Neural crest cell (in vitro differentiated cells): ENCODE data around the gene PDGFB. TPM values are rescaled to one million over a fixed set of nuclear protein-coding genes. Genes with fewer than 3 reads are reported as not detected.

Source experiments
- DNase-seq: peaks from one replicate; pipeline ENCODE4 v3.0.0; 2021; ENCODE audit warnings: low read depth, mixed read lengths, low spot score
- H3K27ac Mint-ChIP-seq: one replicate; pipeline ENCODE4 v1.8.0; 2021; ENCODE audit warnings: mild to moderate bottlenecking, mixed read lengths; ENCODE audit not compliant: unreplicated experiment
- H3K27me3 Mint-ChIP-seq: 2 replicates; pipeline ENCODE4 v1.8.0; 2021; ENCODE audit warnings: low read depth, mild to moderate bottlenecking, mixed read lengths
- H3K36me3 Mint-ChIP-seq: 2 replicates; pipeline ENCODE4 v1.8.0; 2021; ENCODE audit warnings: low read depth, mild to moderate bottlenecking, mixed read lengths
- H3K4me1 Mint-ChIP-seq: 2 replicates; pipeline ENCODE4 v1.8.0; 2021; ENCODE audit warnings: mixed read lengths
- H3K4me3 Mint-ChIP-seq: one replicate; pipeline ENCODE4 v1.8.0; 2021; ENCODE audit warnings: mild to moderate bottlenecking, mixed read lengths
- H3K9me3 Mint-ChIP-seq: 2 replicates; pipeline ENCODE4 v1.8.0; 2021; ENCODE audit warnings: mixed read lengths
- total RNA-seq: library from RNA; stranded (reverse); gene quantifications from 2 replicates; pipeline ENCODE4 v1.2.1, GENCODE V29; 2021
- TF ChIP-seq, protein P1 (sequence below): fragments of 200-600 bp; sonication (generic); conservative IDR thresholded peaks from 2 replicates; pipeline ENCODE4 v1.5.0; 2021; ENCODE audit warnings: antibody characterized with exemption, mild to moderate bottlenecking

The PDGFB gene
- total RNA-seq, 1 donor from 2014 or later, result 0.16 TPM

DNA sequence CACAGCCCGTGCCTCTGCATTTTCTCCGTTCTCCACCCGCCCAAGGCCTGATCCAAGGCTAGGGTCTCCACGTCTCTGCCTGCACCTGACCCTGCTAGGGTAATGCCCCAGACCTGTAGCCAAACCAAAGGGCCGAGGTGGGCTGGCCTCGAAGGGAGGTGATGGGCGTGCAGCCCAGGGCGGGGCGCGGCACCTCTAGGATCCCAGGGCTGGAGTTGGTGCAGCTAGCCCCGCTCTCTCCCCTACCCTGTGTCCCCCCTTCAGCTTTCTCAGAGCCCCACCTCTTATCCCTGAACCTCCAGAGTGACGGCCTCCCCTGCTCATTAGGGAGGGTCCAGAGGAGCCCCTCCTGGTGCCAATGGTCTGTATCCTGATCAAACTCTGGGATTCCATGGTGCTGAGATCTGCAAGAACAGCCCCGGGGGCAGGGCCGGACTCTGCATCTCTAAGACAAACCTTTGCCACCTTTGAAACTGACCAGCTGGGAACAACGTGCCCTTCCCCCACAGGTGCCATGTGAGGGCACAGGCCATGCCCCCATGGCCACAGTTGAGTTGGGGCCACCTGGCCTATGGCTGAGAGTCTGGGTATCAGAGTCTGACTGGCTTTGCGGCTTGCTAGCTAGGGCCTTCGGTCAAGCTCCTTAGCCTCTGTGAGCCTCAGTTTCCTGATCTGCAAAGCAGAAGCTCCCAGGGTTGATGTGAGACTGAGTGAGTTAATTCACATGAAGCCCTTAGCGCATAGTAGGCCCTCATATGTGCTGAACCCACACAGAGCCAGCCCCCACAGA lies 69.2 kb downstream of the PDGFB start:
- peaks cover 54% of the 10 kb centered on the region for H3K4me1 Mint-ChIP-seq

DNA sequence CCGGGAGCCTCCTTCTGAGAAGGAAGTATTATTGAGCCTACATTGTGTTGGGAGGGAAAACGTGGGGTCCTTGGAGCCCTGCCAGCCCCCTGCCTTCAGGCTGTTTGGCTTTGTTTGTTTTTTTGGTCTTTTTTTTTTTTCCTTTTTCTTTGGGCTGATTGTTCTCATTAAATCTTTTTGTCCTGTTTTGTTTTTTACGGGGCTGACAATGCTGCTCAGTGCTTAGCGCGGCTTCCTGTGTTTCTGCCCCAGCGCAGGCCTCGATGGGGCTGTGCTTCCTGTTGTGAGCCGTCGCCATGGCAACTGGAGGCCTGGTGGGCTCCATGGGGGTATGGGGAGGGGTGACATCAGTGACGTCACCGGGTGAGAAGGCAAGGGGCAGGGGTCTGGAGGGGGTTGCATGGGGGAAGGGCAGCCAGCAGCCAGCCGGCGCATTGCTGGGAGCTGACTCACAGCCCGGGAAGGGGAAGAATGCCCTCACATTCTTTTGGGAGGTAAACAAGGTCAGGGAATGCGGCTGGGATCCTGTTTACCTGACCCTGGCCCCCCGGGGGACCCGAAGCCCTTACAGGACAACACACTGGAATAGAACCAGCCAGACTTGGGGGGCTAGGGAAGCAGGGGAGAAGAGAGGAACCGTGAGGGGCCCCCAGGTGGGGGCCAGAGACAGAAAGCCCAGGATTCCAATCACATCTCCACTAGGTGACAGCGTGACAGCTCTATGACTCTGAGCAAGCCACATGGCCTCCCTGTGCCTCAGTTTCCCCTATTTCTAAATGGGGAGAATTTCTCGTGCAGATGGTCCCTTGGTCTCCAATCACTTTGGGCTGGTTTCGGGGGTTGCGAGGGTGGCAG lies 70.1 kb downstream of the PDGFB start:
- Mint-ChIP-seq H3K9me3 (no peaks in the 10 kb centered on the region), H3K27me3 (peaks cover 4% of the 10 kb centered on the region), H3K4me1 (peaks cover 60% of the 10 kb centered on the region), H3K27ac (peak overlapping the region; percentile 100), H3K4me3 (peak overlapping the region; percentile 69), H3K36me3 (no peaks in the 10 kb centered on the region)
- peak; percentile 97 for DNase-seq
- TF ChIP-seq, protein P1, sequence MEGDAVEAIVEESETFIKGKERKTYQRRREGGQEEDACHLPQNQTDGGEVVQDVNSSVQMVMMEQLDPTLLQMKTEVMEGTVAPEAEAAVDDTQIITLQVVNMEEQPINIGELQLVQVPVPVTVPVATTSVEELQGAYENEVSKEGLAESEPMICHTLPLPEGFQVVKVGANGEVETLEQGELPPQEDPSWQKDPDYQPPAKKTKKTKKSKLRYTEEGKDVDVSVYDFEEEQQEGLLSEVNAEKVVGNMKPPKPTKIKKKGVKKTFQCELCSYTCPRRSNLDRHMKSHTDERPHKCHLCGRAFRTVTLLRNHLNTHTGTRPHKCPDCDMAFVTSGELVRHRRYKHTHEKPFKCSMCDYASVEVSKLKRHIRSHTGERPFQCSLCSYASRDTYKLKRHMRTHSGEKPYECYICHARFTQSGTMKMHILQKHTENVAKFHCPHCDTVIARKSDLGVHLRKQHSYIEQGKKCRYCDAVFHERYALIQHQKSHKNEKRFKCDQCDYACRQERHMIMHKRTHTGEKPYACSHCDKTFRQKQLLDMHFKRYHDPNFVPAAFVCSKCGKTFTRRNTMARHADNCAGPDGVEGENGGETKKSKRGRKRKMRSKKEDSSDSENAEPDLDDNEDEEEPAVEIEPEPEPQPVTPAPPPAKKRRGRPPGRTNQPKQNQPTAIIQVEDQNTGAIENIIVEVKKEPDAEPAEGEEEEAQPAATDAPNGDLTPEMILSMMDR, result no peak

More for the DNA sequence above, 69.2 kb downstream of the PDGFB start:
- DNase-seq, result no peak
- TF ChIP-seq, protein P1, result no peak
- no peaks in the 10 kb centered on the region for H3K27me3 Mint-ChIP-seq
- no peak overlapping the region for H3K4me3 Mint-ChIP-seq
- H3K36me3 Mint-ChIP-seq, result no peaks in the 10 kb centered on the region
- no peak overlapping the region for H3K27ac Mint-ChIP-seq
- no peaks in the 10 kb centered on the region for H3K9me3 Mint-ChIP-seq

DNA sequence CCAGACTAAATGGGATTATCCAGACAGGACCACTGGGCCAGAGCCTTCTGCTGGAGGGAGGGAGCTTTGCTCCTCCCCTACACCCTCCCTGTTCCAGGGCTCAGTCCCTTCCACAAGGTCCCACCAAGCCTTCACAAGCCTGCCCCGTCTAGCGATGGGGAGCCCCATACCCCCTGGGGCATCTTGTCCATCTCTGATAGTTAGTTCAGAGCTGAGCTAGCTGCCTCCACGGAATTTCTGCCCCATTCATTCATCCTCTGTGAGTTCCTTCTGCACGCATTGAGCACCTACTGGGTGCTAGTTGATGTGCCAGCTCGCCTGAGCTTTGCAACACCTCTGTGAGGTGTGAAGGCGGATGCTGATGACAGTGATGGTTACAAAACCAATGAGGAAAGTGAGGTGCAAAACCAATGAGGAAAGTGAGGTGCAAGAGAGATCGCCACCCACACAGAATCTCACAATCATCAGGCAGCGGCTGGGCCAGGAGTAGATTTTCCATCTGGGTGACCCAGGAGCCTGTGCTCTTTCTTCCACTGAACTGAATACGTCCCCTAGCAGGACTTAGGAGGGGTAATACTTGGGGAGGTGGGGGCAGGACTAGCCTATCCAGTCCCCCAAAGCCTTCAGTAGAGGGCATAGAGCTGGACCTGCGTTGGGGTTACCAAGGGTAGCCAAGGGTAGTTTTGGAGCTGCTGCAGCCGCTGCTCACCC lies 70.8 kb downstream of the PDGFB start:
- Mint-ChIP-seq H3K36me3 (no peaks in the 10 kb centered on the region), H3K4me1 (peaks cover 55% of the 10 kb centered on the region), H3K27ac (peak overlapping the region; percentile 100), H3K27me3 (peaks cover 7% of the 10 kb centered on the region), H3K4me3 (no peak overlapping the region), H3K9me3 (no peaks in the 10 kb centered on the region)
- TF ChIP-seq, protein P1, result no peak
- DNase-seq, result no peak

Other genes starting within 250 kb of the PDGFB start
- 8.1 and 9.5 TPM in 2 replicates for gene APOBEC3C, start 230.7 kb downstream of the PDGFB start, total RNA-seq
- gene APOBEC3D, start 223.9 kb downstream of the PDGFB start, total RNA-seq, result 1.1 and 1.4 TPM in 2 replicates
- gene APOBEC3F, start 204.1 kb downstream of the PDGFB start, total RNA-seq, result 5.9 and 6.7 TPM in 2 replicates
- gene APOBEC3G, start 167.7 kb downstream of the PDGFB start, total RNA-seq, result 1.3 and 2.1 TPM in 2 replicates
- not detected in 2 replicates for gene APOBEC3H, start 147.7 kb downstream of the PDGFB start, total RNA-seq
- 2.3 and 2.4 TPM in 2 replicates for gene CBX7, start 92.3 kb downstream of the PDGFB start, total RNA-seq
- gene RPL3, start 74.6 kb upstream of the PDGFB start, total RNA-seq, result 2,294 and 2,333 TPM in 2 replicates
- 30.0 and 30.4 TPM in 2 replicates for gene SYNGR1, start 105.0 kb upstream of the PDGFB start, total RNA-seq
- 33.8 and 38.3 TPM in 2 replicates for gene TAB1, start 154.8 kb upstream of the PDGFB start, total RNA-seq
- gene MGAT3, start 212.0 kb upstream of the PDGFB start, total RNA-seq, result 20.3 and 23.5 TPM in 2 replicates